H1 (cell line): Measurements from ENCODE around the gene ARFRP1. TPM values are rescaled to one million over a fixed set of nuclear protein-coding genes. Genes with fewer than 3 reads are reported as not detected.

Source experiments
- HDAC2 ChIP-seq, 2 experiments: fragments of 300-600 bp in 1 of 2; sonication (generic) in 1 of 2; IDR thresholded peaks; 2 replicates each; pipeline ENCODE4 v1.6.1; 2011 to 2012; ENCODE audit warnings: low read depth in 2 of 2, low read length in 2 of 2, mild to moderate bottlenecking in 2 of 2, moderate library complexity in 2 of 2, borderline replicate concordance in 1 of 2, inconsistent platforms in 1 of 2
- HDAC6 ChIP-seq: IDR thresholded peaks from one replicate; pipeline ENCODE4 v1.7.1; 2012; ENCODE audit warnings: low read depth, mild to moderate bottlenecking, inconsistent platforms, low read length, moderate library complexity
- JUN ChIP-seq: IDR thresholded peaks from 2 replicates; pipeline ENCODE4 v1.6.1; 2011; ENCODE audit warnings: low read depth, mild to moderate bottlenecking, improper control_type of control experiment, low read length
- TEAD4 ChIP-seq: IDR thresholded peaks from 2 replicates; pipeline ENCODE4 v1.6.1; 2012; ENCODE audit warnings: low read depth, low read length, inconsistent platforms, mixed read lengths
- polyA plus RNA-seq, 7 experiments: library from polyadenylated mRNA; depleted of rRNA in 3 of 7; stranded (reverse) in 5 of 7; unstranded in 2 of 7; fragments of >200 nt in 5 of 7; fragments of 200-250 nt in 2 of 7; gene quantifications; 1 replicate in 5 of 7; 2 replicates in 1 of 7; 4 replicates in 1 of 7; pipeline versions ENCODE4 v1.2.1 to v1.2.3, GENCODE V29; 2011 to 2013; ENCODE audit warnings: missing spikeins in 2 of 7, mixed read lengths in 2 of 7
- total RNA-seq: library from RNA; stranded (reverse); fragmentation: NEBNext Ultra II Directional; extraction: Animal tissue kit (Norgen Biotek cat#: 25700); gene quantifications from 2 replicates; pipeline ENCODE4 v1.2.1, GENCODE V29; 2021

ARFRP1 gene
- total and polyA plus RNA-seq, 2 of the 8 experiments (the other 6 are each of a cell fraction or from before 2014, with no cell fraction given): 12.9 to 22.9 TPM

DNA sequence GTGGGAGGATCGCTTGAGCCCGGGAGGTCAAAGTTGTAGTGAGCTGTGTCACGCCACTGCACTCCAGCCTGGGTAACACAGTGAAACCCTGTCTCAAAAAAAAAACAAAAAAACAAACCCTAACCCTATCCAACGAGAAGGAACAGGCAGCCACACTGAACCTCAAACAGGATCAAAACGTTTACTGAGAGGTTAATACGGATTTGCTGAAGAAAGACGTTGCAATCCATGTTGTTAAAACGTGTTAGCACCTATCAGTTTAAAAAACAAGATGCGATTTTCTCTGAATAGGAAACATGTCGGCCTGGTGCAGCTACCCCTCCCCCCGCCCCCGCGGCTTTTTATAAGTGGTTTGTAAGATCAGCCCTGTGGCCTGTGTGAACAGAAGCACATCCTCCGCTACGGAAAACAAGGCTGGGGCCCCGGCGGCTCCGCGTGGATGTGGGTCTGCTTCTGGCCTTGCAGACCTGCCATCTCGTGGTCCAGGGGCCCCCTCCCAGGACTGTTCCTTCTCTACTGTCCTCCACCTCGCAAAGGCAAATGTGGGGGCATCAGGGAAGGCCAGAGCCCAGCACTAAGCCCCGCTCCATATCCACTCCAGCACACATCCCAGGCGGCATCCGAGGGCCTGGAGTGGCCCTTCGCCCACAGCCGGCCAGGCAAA is 43.2 kb upstream of the ARFRP1 start (continued):
- TF ChIP-seq TEAD4: no peak
- no peak for TF ChIP-seq HDAC2 (IDR thresholded peaks at IDR 0.05; ENCODE audit: borderline replicate concordance in 1 of 2, low read depth in 2 of 2, low read length in 2 of 2)
- TF ChIP-seq HDAC6: no peak
- TF ChIP-seq JUN: no peak
